ENCODE data around the gene LRP1B.

LRP1B gene

GRCh38 chr2:140841141-140841540 is 1289.7 kb downstream of the LRP1B start:
- no peak for TF ChIP-seq ZNF274 (IDR thresholded peaks at IDR 0.05; ENCODE audit: low read depth, low read length)
- H3K4me3 ChIP-seq (ENCODE audit: low read length) = no peak overlapping the region

- H3K4me3 ChIP-seq (ENCODE audit: low read length) = no peak overlapping the region
- TF ChIP-seq ZNF274 (IDR thresholded peaks at IDR 0.05; ENCODE audit: low read depth, low read length) = no peak
These were observed 1294.0 kb downstream of the LRP1B start for GRCh38 chr2:140836826-140837225.

DNA sequence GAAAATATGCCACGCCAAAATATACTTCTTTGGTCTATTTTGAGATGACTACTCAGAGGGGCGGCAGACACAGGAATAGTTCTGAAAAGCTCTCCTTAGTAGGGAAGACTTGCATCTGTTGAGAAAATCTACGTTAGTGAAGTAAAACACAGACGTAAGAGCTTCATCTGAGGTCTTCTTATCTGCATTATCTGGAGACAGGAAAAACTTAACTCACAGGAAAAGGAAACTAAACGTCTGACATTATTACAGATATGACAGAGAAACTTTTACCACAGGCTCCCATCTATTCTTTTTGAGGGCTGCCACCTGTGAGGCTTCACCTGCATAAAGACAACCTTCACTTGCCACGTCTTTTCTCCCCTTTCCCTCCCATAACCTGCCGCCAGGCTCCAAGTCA is 1295.7 kb downstream of the LRP1B start:
- H3K4me3 ChIP-seq (ENCODE audit: low read length) = no peak overlapping the region
- TF ChIP-seq ZNF274 (IDR thresholded peaks at IDR 0.05; ENCODE audit: low read depth, low read length) = no peak

GRCh38 chr2:140814141-140814540 is 1316.7 kb downstream of the LRP1B start:
- no peak overlapping the region for H3K4me3 ChIP-seq (ENCODE audit: low read length)
- no peak for TF ChIP-seq ZNF274 (IDR thresholded peaks at IDR 0.05; ENCODE audit: low read depth, low read length)

DNA sequence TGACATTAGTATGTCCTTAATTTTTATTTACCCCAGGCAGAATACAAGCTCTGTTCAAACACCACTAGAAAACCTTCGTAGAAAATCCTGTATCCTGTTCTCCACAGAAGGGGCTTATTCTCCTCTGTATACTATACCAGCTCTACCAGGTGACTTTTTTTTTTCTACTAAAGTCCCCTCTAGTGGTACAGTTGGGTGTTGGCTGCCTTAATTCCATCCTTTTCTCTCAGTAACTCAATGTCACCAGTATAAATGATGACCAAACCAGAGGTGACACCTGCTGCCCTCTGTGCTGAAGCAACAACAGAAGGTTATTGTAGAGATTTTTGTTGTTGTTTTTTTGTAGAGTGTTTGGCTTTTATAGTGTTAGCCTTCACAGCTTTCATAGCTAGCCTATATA is 1322.0 kb downstream of the LRP1B start:
- TF ChIP-seq ZNF274 (IDR thresholded peaks at IDR 0.05; ENCODE audit: low read depth, low read length) = no peak

GRCh38 chr2:140808211-140808610 is 1322.6 kb downstream of the LRP1B start:
- TF ChIP-seq ZNF274 (IDR thresholded peaks at IDR 0.05; ENCODE audit: low read depth, low read length) = no peak

More for the DNA sequence above, 1322.0 kb downstream of the LRP1B start:
- no peak overlapping the region for H3K4me3 ChIP-seq (ENCODE audit: low read length)

GRCh38 chr2:140804700-140805260 is 1326.0 kb downstream of the LRP1B start:
- no peak for TF ChIP-seq ZNF274 (IDR thresholded peaks at IDR 0.05; ENCODE audit: low read depth, low read length)
- H3K4me3 ChIP-seq (ENCODE audit: low read length) = no peak overlapping the region

More at GRCh38 chr2:140808211-140808610, 1322.6 kb downstream of the LRP1B start:
- no peak overlapping the region for H3K4me3 ChIP-seq (ENCODE audit: low read length)

DNA sequence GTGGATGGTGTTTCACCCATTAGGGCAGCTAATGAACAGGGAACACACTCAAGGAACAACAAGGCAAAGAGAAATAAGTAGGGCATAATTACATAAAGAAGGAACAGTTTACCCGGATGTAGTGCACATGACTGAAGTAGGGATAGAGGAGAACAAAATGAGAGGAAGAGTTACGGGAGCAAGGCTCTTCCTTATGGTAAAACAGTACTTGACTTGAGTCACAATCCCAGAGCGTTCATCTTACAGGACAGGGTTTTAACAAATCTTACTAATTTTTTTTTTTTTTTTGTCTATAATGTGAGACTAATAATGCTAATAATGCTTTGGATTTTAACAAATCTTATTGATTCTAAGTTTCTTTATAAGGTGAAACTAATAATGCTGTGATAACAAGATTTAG is 1329.5 kb downstream of the LRP1B start:
- no peak for TF ChIP-seq ZNF274 (IDR thresholded peaks at IDR 0.05; ENCODE audit: low read depth, low read length)
- H3K4me3 ChIP-seq (ENCODE audit: low read length) = no peak overlapping the region

- no peak overlapping the region for H3K4me3 ChIP-seq (ENCODE audit: low read length)
- no peak for TF ChIP-seq ZNF274 (IDR thresholded peaks at IDR 0.05; ENCODE audit: low read depth, low read length)
These were observed 1333.1 kb downstream of the LRP1B start for GRCh38 chr2:140797718-140798117.

DNA sequence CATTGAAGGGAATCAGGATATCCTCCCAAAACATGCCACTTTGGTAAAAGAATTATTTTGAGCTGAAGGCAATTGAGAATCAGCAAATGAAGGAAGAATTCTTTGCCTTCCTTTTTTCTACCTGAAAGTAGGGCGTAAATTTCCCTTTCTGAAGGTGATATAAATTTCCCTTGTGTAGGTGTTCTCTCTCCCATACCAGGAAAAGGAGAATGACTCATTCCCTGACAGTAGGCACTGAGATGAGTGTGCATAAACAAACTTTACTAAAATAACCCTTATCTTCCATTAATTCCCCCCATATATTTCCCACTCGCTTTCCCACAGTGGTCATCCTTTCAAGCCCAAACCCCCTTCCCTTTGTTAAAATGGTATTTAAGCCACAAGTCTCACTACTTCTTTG is 1339.0 kb downstream of the LRP1B start:
- no peak overlapping the region for H3K4me3 ChIP-seq (ENCODE audit: low read length)
- no peak for TF ChIP-seq ZNF274 (IDR thresholded peaks at IDR 0.05; ENCODE audit: low read depth, low read length)

GRCh38 chr2:140786585-140786984 is 1344.2 kb downstream of the LRP1B start:
- no peak for TF ChIP-seq ZNF274 (IDR thresholded peaks at IDR 0.05; ENCODE audit: low read depth, low read length)
- no peak overlapping the region for H3K4me3 ChIP-seq (ENCODE audit: low read length)

DNA sequence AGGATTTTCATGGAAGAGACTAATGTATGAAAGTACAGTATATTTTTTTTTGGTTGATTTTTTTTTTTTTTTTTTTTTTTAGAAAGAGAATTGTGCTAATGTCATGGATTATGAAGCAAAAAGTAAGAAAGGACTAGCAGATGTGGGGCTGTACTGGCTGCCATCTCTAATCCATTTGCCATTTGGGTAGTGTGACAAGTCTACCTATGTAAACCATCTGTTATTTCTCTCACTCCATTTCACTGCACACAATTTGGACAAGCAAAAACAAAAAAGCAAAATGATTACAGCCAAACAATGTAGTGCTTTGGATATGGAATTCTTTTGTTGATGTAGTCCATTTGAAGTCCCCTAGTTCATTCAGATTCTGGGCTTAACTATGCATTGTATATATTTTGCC is 1355.4 kb downstream of the LRP1B start:
- H3K4me3 ChIP-seq (ENCODE audit: low read length) = no peak overlapping the region
- no peak for TF ChIP-seq ZNF274 (IDR thresholded peaks at IDR 0.05; ENCODE audit: low read depth, low read length)

- H3K4me3 ChIP-seq (ENCODE audit: low read length) = no peak overlapping the region
- no peak for TF ChIP-seq ZNF274 (IDR thresholded peaks at IDR 0.05; ENCODE audit: low read depth, low read length)
These were observed 1360.2 kb downstream of the LRP1B start for GRCh38 chr2:140770645-140771044.

- H3K4me3 ChIP-seq (ENCODE audit: low read length) = no peak overlapping the region
- no peak for TF ChIP-seq ZNF274 (IDR thresholded peaks at IDR 0.05; ENCODE audit: low read depth, low read length)
These were observed 1369.0 kb downstream of the LRP1B start for GRCh38 chr2:140761807-140762206.

- TF ChIP-seq ZNF274 (IDR thresholded peaks at IDR 0.05; ENCODE audit: low read depth, low read length) = no peak
- no peak overlapping the region for H3K4me3 ChIP-seq (ENCODE audit: low read length)
These were observed 1371.2 kb downstream of the LRP1B start for GRCh38 chr2:140759426-140760156.

Data from GM08714 (cell line).